ENCODE measurements around the gene MARCHF4. TPM values are rescaled to one million over a fixed set of nuclear protein-coding genes. Genes with fewer than 3 reads are reported as not detected.
"Not testable (repeated sequence)": the region's sequence is repeated elsewhere in the genome, so short reads cannot be mapped to it uniquely, and the experiment has no call there.

The MARCHF4 gene
- total RNA-seq, 2 experiments from 2014 or later, result not detected

- Mint-ChIP-seq H3K4me1 (ENCODE audit: low read depth) (peaks cover 16% of the 10 kb centered on the region), H3K4me3 (no peak overlapping the region), H3K27ac (peak overlapping the region; percentile 40), H3K36me3 (no peaks in the 10 kb centered on the region), H3K27me3 (no peaks in the 10 kb centered on the region), H3K9me3 (no peaks in the 10 kb centered on the region)
- ChIA-PET POLR2A (no interaction called here), CTCF (interaction anchor here (0.6 kb wide), 1 partner anchor 16 kb away, joined by 3 read pairs; no protein-coding TSS in a partner anchor)
- intact Hi-C loops (cut with micrococcal nuclease), result loop anchor here (1.0 kb wide), 1 partner anchor 39 kb away; no protein-coding TSS in a partner anchor
- DNase-seq, result peak; percentile 52
Measured at GRCh38 chr2:216388046-216388884, 16.0 kb upstream of the MARCHF4 start.

GRCh38 chr2:216387262-216387661 lies 15.0 kb upstream of the MARCHF4 start:
- DNase-seq, result no peak
- Mint-ChIP-seq H3K4me3 (no peak overlapping the region), H3K9me3 (no peaks in the 10 kb centered on the region), H3K4me1 (ENCODE audit: low read depth) (peaks cover 16% of the 10 kb centered on the region), H3K36me3 (no peaks in the 10 kb centered on the region), H3K27ac (no peak overlapping the region), H3K27me3 (no peaks in the 10 kb centered on the region)
- ChIA-PET POLR2A (no interaction called here), CTCF (no interaction called here)
- intact Hi-C loops (cut with micrococcal nuclease), result no loop called here

GRCh38 chr2:216385478-216385877 lies 13.2 kb upstream of the MARCHF4 start:
- CTCF ChIA-PET, result no interaction called here
- no peak overlapping the region for H3K4me3 Mint-ChIP-seq

GRCh38 chr2:216384409-216384808 lies 12.1 kb upstream of the MARCHF4 start:
- H3K27ac Mint-ChIP-seq; DNase-seq; H3K4me3 Mint-ChIP-seq; H3K27me3 Mint-ChIP-seq; intact Hi-C loops (cut with micrococcal nuclease); CTCF ChIA-PET; H3K9me3 Mint-ChIP-seq; POLR2A ChIA-PET; H3K36me3 Mint-ChIP-seq: not testable (repeated sequence)
- peaks cover 16% of the 10 kb centered on the region for H3K4me1 Mint-ChIP-seq (ENCODE audit: low read depth)

More at GRCh38 chr2:216385478-216385877, 13.2 kb upstream of the MARCHF4 start:
- intact Hi-C loops (cut with micrococcal nuclease), result no loop called here
- H3K36me3 Mint-ChIP-seq, result no peaks in the 10 kb centered on the region
- H3K27me3 Mint-ChIP-seq, result no peaks in the 10 kb centered on the region
- DNase-seq, result no peak
- POLR2A ChIA-PET, result no interaction called here
- no peaks in the 10 kb centered on the region for H3K9me3 Mint-ChIP-seq
- peaks cover 16% of the 10 kb centered on the region for H3K4me1 Mint-ChIP-seq (ENCODE audit: low read depth)
- H3K27ac Mint-ChIP-seq, result no peak overlapping the region

GRCh38 chr2:216379977-216380376 lies 7.7 kb upstream of the MARCHF4 start:
- Mint-ChIP-seq H3K36me3 (no peaks in the 10 kb centered on the region), H3K4me3 (no peak overlapping the region), H3K27me3 (peaks cover 3% of the 10 kb centered on the region), H3K4me1 (ENCODE audit: low read depth) (no peaks in the 10 kb centered on the region), H3K27ac (no peak overlapping the region), H3K9me3 (no peaks in the 10 kb centered on the region)
- intact Hi-C loops (cut with micrococcal nuclease), result no loop called here
- CTCF ChIA-PET, result interaction anchor here (1.4 kb wide), 1 partner anchor 25 kb away, joined by 4 read pairs; no protein-coding TSS in a partner anchor
- no peak for DNase-seq
- POLR2A ChIA-PET, result no interaction called here

GRCh38 chr2:216375286-216375685 lies 3.0 kb upstream of the MARCHF4 start:
- no peak for DNase-seq
- Mint-ChIP-seq H3K4me3 (no peak overlapping the region), H3K36me3 (no peaks in the 10 kb centered on the region), H3K4me1 (ENCODE audit: low read depth) (peaks cover 11% of the 10 kb centered on the region), H3K27ac (no peak overlapping the region), H3K27me3 (peaks cover 27% of the 10 kb centered on the region), H3K9me3 (no peaks in the 10 kb centered on the region)
- POLR2A ChIA-PET, result no interaction called here
- CTCF ChIA-PET, result interaction anchor here (1.6 kb wide), 1 partner anchor 23 kb away, joined by 4 read pairs; no protein-coding TSS in a partner anchor
- intact Hi-C loops (cut with micrococcal nuclease), result no loop called here

- Mint-ChIP-seq H3K27ac (no peak overlapping the region), H3K4me3 (no peak overlapping the region), H3K4me1 (ENCODE audit: low read depth) (peaks cover 11% of the 10 kb centered on the region), H3K9me3 (no peaks in the 10 kb centered on the region), H3K36me3 (no peaks in the 10 kb centered on the region), H3K27me3 (peaks cover 38% of the 10 kb centered on the region)
- DNase-seq, result no peak
- POLR2A ChIA-PET, result interaction anchor here (0.7 kb wide), 1 partner anchor 179 kb away, joined by 3 read pairs; no protein-coding TSS in a partner anchor
- CTCF ChIA-PET, result interaction anchor here (1.1 to 1.6 kb wide), 2 partner anchors 31 to 32 kb away, joined by 3 read pairs; no protein-coding TSS in a partner anchor
- intact Hi-C loops (cut with micrococcal nuclease), result loop anchor here (2.0 kb wide), 2 partner anchors 25 to 39 kb away; partner anchors contain the start of gene SMARCAL1
Measured at GRCh38 chr2:216373896-216374295, 1.6 kb upstream of the MARCHF4 start.

- no peak overlapping the region for H3K27ac Mint-ChIP-seq
- no peak overlapping the region for H3K4me3 Mint-ChIP-seq
- DNase-seq, result no peak
- ChIA-PET CTCF (interaction anchor here (0.7 to 1.6 kb wide), 3 partner anchors 19 to 33 kb away, joined by 3 read pairs; no protein-coding TSS in a partner anchor), POLR2A (no interaction called here)
- no peaks in the 10 kb centered on the region for H3K9me3 Mint-ChIP-seq
- intact Hi-C loops (cut with micrococcal nuclease), result loop anchor here (2.0 kb wide), 2 partner anchors 24 to 40 kb away; partner anchors contain the start of gene SMARCAL1
- peaks cover 11% of the 10 kb centered on the region for H3K4me1 Mint-ChIP-seq (ENCODE audit: low read depth)
- H3K36me3 Mint-ChIP-seq, result no peaks in the 10 kb centered on the region
- peaks cover 48% of the 10 kb centered on the region for H3K27me3 Mint-ChIP-seq
Measured at GRCh38 chr2:216372761-216373291, 543 bp upstream of the MARCHF4 start.

GRCh38 chr2:216370961-216371712 lies 1.1 kb downstream of the MARCHF4 start:
- no peak for DNase-seq
- CTCF ChIA-PET, result no interaction called here
- H3K4me1 Mint-ChIP-seq (ENCODE audit: low read depth), result peaks cover 11% of the 10 kb centered on the region
- no peaks in the 10 kb centered on the region for H3K36me3 Mint-ChIP-seq
- peaks cover 54% of the 10 kb centered on the region for H3K27me3 Mint-ChIP-seq
- no peak overlapping the region for H3K27ac Mint-ChIP-seq
- no peaks in the 10 kb centered on the region for H3K9me3 Mint-ChIP-seq
- intact Hi-C loops (cut with micrococcal nuclease), result no loop called here
- POLR2A ChIA-PET, result no interaction called here
- no peak overlapping the region for H3K4me3 Mint-ChIP-seq

GRCh38 chr2:216369821-216370220 lies 2.5 kb downstream of the MARCHF4 start:
- H3K27me3 Mint-ChIP-seq, result peaks cover 52% of the 10 kb centered on the region
- no peak for DNase-seq
- intact Hi-C loops (cut with micrococcal nuclease), result no loop called here
- CTCF ChIA-PET, result no interaction called here
- no peak overlapping the region for H3K27ac Mint-ChIP-seq
- no peaks in the 10 kb centered on the region for H3K36me3 Mint-ChIP-seq
- no peaks in the 10 kb centered on the region for H3K9me3 Mint-ChIP-seq
- H3K4me1 Mint-ChIP-seq (ENCODE audit: low read depth), result peaks cover 11% of the 10 kb centered on the region
- no peak overlapping the region for H3K4me3 Mint-ChIP-seq
- POLR2A ChIA-PET, result no interaction called here

- Mint-ChIP-seq H3K9me3 (no peaks in the 10 kb centered on the region), H3K4me1 (ENCODE audit: low read depth) (peaks cover 6% of the 10 kb centered on the region), H3K36me3 (no peaks in the 10 kb centered on the region), H3K27ac (no peak overlapping the region), H3K4me3 (no peak overlapping the region), H3K27me3 (peaks cover 36% of the 10 kb centered on the region)
- POLR2A ChIA-PET, result no interaction called here
- DNase-seq, result no peak
- CTCF ChIA-PET, result interaction anchor here (0.8 kb wide), 1 partner anchor 14 kb away, joined by 3 read pairs; no protein-coding TSS in a partner anchor
- intact Hi-C loops (cut with micrococcal nuclease), result no loop called here
Measured at GRCh38 chr2:216366777-216367471, 5.4 kb downstream of the MARCHF4 start.

Measured in activated CD4-positive, alpha-beta memory T cell treated with anti-CD3 and anti-CD28 coated beads for 36 hours (primary cell).